Brain microvascular endothelial cell (primary cell): ENCODE measurements around the gene RPS28.
"Not testable (repeated sequence)": the region's sequence is repeated elsewhere in the genome, so short reads cannot be mapped to it uniquely, and the experiment has no call there.

Experiments used
- DNase-seq: peaks from one replicate; pipeline ENCODE4 v3.0.0-alpha.2; 2020
- H3K27ac ChIP-seq: fragments of 250-450 bp; sonication (Bioruptor Pico); 2 replicates; pipeline ENCODE4 v1.5.1; 2020; ENCODE audit warnings: mild to moderate bottlenecking, moderate library complexity
- H3K27me3 ChIP-seq: fragments of 250-450 bp; sonication (Bioruptor Pico); replicated peaks from 2 replicates; pipeline ENCODE4 v1.5.1; 2020; ENCODE audit warnings: mild to moderate bottlenecking
- H3K36me3 ChIP-seq: fragments of 250-450 bp; sonication (Bioruptor Pico); replicated peaks from 2 replicates; pipeline ENCODE4 v1.5.1; 2020; ENCODE audit warnings: mild to moderate bottlenecking
- H3K4me3 ChIP-seq: 2 replicates; pipeline ENCODE4 v1.5.1; 2011; ENCODE audit warnings: low read depth, mild to moderate bottlenecking, control low read depth, low read length, moderate library complexity
- CTCF ChIP-seq: IDR thresholded peaks from 2 replicates; pipeline ENCODE4 v1.5.1; 2011; ENCODE audit warnings: low read depth, mild to moderate bottlenecking, moderate library complexity, low read length, control low read depth, inconsistent platforms; ENCODE audit errors: missing control alignments
- in situ Hi-C: cut with HindIII; loops from 2 replicates; pipeline ENCODE4 v1.10.0; 2017; ENCODE audit warnings: low sequenced_read_pairs, low pct_ligation_motif_present

The RPS28 gene

GRCh38 chr19:8338835-8339234 lies 17.5 kb downstream of the RPS28 start:
- TF ChIP-seq CTCF = no peak
- no peak overlapping the region for H3K4me3 ChIP-seq
- no peak overlapping the region for H3K27ac ChIP-seq
- H3K36me3 ChIP-seq = no peaks in the 10 kb centered on the region
- no peak for DNase-seq
- in situ Hi-C loops = no loop called here
- peaks cover 8% of the 10 kb centered on the region for H3K27me3 ChIP-seq

- Histone ChIP-seq H3K36me3 (no peaks in the 10 kb centered on the region), H3K27ac (no peak overlapping the region), H3K4me3 (no peak overlapping the region), H3K27me3 (no peaks in the 10 kb centered on the region)
- in situ Hi-C loops = no loop called here
- no peak for DNase-seq
- peak; percentile 44 for TF ChIP-seq CTCF
These were observed 19.2 kb downstream of the RPS28 start for GRCh38 chr19:8340341-8341096.

- H3K36me3 ChIP-seq, H3K27me3 ChIP-seq, in situ Hi-C loops, H3K4me3 ChIP-seq, DNase-seq, H3K27ac ChIP-seq: not testable (repeated sequence)
These were observed 20.2 kb downstream of the RPS28 start for GRCh38 chr19:8341504-8341903.

GRCh38 chr19:8342316-8342683 lies 21.0 kb downstream of the RPS28 start:
- no peaks in the 10 kb centered on the region for H3K27me3 ChIP-seq
- in situ Hi-C loops = no loop called here
- H3K4me3 ChIP-seq = peak overlapping the region; percentile 3
- DNase-seq = no peak
- no peaks in the 10 kb centered on the region for H3K36me3 ChIP-seq
- no peak for TF ChIP-seq CTCF
- H3K27ac ChIP-seq = no peak overlapping the region

GRCh38 chr19:8342684-8343482 lies 21.6 kb downstream of the RPS28 start, which contains the start of gene KANK3:
Gene KANK3, minus strand, starts transcription at chr19:8343262. Its CDS starts 5,434 bp downstream, at chr19:8337828.
- in situ Hi-C loops = no loop called here
- Histone ChIP-seq H3K27me3 (no peaks in the 10 kb centered on the region), H3K4me3 (peak within 1 kb of the TSS; percentile 55), H3K36me3 (no peaks in the 10 kb centered on the region), H3K27ac (no peak within 1 kb of the TSS)
- no peak for TF ChIP-seq CTCF
- DNase-seq = peak; percentile 96

- no peak for TF ChIP-seq CTCF
- Histone ChIP-seq H3K4me3 (peak overlapping the region; percentile 34), H3K27me3 (no peaks in the 10 kb centered on the region), H3K27ac (no peak overlapping the region), H3K36me3 (no peaks in the 10 kb centered on the region)
- no peak for DNase-seq
- in situ Hi-C loops = no loop called here
These were observed 22.2 kb downstream of the RPS28 start for GRCh38 chr19:8343483-8343844.

- DNase-seq, in situ Hi-C loops, H3K27me3 ChIP-seq: not testable (repeated sequence)
These were observed 28.5 kb downstream of the RPS28 start for GRCh38 chr19:8349629-8350372.

More at GRCh38 chr19:8349629-8350372, 28.5 kb downstream of the RPS28 start:
- not testable (repeated sequence) for H3K4me3 ChIP-seq, H3K27ac ChIP-seq, H3K36me3 ChIP-seq
